Natural killer cell treated with Interleukin-12 subunit alpha and Interleukin-12 subunit beta and Interleukin-15 and Interleukin-18, amount 100 ng/mL, for 72 hours (primary cell): Measurements from ENCODE around the gene CLRN2. TPM values are rescaled to one million over a fixed set of nuclear protein-coding genes. Genes with fewer than 3 reads are reported as not detected.
"Not testable (repeated sequence)": the region's sequence is repeated elsewhere in the genome, so short reads cannot be mapped to it uniquely, and the experiment has no call there.

Experiments used
- ATAC-seq, 2 donors: fragments of 150-1000 bp; cut with Tn5 transposase in 1 of 2; sonication (Bioruptor Pico), chemical (Tn5 transposase) in 1 of 2; 2 replicates each; pipeline ENCODE4 v1.10.0; 2021
- DNase-seq: peaks from one replicate; pipeline ENCODE4 v3.0.0; 2022; ENCODE audit warnings: low spot score
- H3K27ac Mint-ChIP-seq, 2 donors: 1 replicate in 1 of 2; 2 replicates in 1 of 2; pipeline ENCODE4 v1.8.0; 2022; ENCODE audit warnings: mixed read lengths in 2 of 2, mild to moderate bottlenecking in 1 of 2, moderate library complexity in 1 of 2
- H3K27me3 Mint-ChIP-seq, 2 donors: 1 replicate in 1 of 2; 2 replicates in 1 of 2; pipeline ENCODE4 v1.8.0; 2022; ENCODE audit warnings: mixed read lengths in 2 of 2
- H3K36me3 Mint-ChIP-seq: one replicate; pipeline ENCODE4 v1.8.0; 2022; ENCODE audit warnings: mixed read lengths
- H3K4me1 Mint-ChIP-seq, 2 donors: 1 replicate in 1 of 2; 2 replicates in 1 of 2; pipeline ENCODE4 v1.8.0; 2022; ENCODE audit warnings: low read depth in 2 of 2, mixed read lengths in 2 of 2, mild to moderate bottlenecking in 1 of 2
- H3K4me3 Mint-ChIP-seq: one replicate; pipeline ENCODE4 v1.8.0; 2022; ENCODE audit warnings: mixed read lengths
- H3K9me3 Mint-ChIP-seq: 2 replicates; pipeline ENCODE4 v1.8.0; 2022; ENCODE audit warnings: mixed read lengths
- total RNA-seq, 2 donors: library from RNA; stranded (reverse); gene quantifications; one replicate each; pipeline ENCODE4 v1.2.3, GENCODE V29; 2022

CLRN2 gene
- total RNA-seq, 2 donors from 2014 or later, result not detected

GRCh38 chr4:17537060-17537459 is 22.1 kb downstream of the CLRN2 start:
- H3K36me3 Mint-ChIP-seq, H3K27me3 Mint-ChIP-seq, H3K4me3 Mint-ChIP-seq, ATAC-seq, H3K27ac Mint-ChIP-seq, H3K9me3 Mint-ChIP-seq, H3K4me1 Mint-ChIP-seq, DNase-seq: not testable (repeated sequence)

GRCh38 chr4:17544205-17544604 is 29.2 kb downstream of the CLRN2 start:
- H3K4me3 Mint-ChIP-seq, result no peak overlapping the region
- DNase-seq, result no peak
- no peaks in the 10 kb centered on the region for H3K36me3 Mint-ChIP-seq
- no peaks in the 10 kb centered on the region for H3K4me1 Mint-ChIP-seq
- no peak overlapping the region for H3K27ac Mint-ChIP-seq
- peaks cover 15 to 24% of the 10 kb centered on the region in 2 donors for H3K27me3 Mint-ChIP-seq
- ATAC-seq, result no peak
- H3K9me3 Mint-ChIP-seq, result no peaks in the 10 kb centered on the region

DNA sequence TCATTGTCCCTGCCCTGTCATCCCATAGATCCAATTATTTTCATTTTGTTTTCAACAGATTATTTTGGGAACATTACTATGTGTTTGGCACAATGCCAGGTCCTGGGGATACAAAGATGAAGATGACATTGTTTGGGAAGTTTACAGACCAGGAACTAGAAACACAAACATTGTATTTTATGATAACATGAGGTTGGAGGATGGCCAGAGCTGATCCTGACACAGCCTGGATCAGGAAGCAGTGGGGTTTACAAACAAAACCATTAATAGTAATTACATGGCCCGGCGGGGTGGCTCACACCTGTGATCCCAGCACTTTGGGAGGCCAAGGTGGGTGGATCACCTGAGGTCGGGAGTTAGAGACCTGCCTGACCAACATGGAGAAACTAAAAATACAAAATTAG is 29.9 kb downstream of the CLRN2 start:
- Mint-ChIP-seq H3K27ac (no peak overlapping the region), H3K4me1 (no peaks in the 10 kb centered on the region), H3K36me3 (no peaks in the 10 kb centered on the region), H3K4me3 (no peak overlapping the region), H3K9me3 (no peaks in the 10 kb centered on the region), H3K27me3 (peaks cover 15 to 21% of the 10 kb centered on the region in 2 donors)
- ATAC-seq (no peak), DNase-seq (no peak)

GRCh38 chr4:17545374-17546140 is 30.6 kb downstream of the CLRN2 start:
- Mint-ChIP-seq H3K4me1 (no peaks in the 10 kb centered on the region), H3K36me3 (no peaks in the 10 kb centered on the region), H3K27ac (no peak overlapping the region), H3K4me3 (no peak overlapping the region), H3K27me3 (peaks cover 15 to 16% of the 10 kb centered on the region in 2 donors), H3K9me3 (no peaks in the 10 kb centered on the region)
- ATAC-seq (no peak), DNase-seq (no peak)

DNA sequence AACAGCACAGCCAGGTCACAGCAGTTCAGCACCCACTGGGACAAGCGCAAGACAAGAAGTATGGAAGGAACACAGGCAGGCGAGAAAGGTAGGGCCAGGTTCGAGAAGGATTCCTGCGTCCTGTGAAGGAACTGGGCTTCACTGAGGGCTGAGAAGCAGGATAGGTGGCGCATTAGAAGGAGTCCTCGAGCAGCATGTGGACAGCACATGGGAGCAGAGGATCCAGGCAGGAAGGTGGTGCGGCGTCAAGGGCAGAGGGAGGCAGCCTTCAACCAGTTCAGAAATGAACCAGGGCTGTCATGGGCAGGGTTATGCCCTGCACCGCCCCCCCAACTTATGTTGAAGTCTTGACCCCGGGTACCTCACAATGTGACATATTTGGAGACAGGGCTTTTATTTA is 31.3 kb downstream of the CLRN2 start:
- Mint-ChIP-seq H3K4me3 (no peak overlapping the region), H3K36me3 (no peaks in the 10 kb centered on the region), H3K4me1 (no peaks in the 10 kb centered on the region), H3K27me3 (peaks cover 15 to 16% of the 10 kb centered on the region in 2 donors), H3K27ac (no peak overlapping the region), H3K9me3 (no peaks in the 10 kb centered on the region)
- ATAC-seq (no peak), DNase-seq (no peak)

DNA sequence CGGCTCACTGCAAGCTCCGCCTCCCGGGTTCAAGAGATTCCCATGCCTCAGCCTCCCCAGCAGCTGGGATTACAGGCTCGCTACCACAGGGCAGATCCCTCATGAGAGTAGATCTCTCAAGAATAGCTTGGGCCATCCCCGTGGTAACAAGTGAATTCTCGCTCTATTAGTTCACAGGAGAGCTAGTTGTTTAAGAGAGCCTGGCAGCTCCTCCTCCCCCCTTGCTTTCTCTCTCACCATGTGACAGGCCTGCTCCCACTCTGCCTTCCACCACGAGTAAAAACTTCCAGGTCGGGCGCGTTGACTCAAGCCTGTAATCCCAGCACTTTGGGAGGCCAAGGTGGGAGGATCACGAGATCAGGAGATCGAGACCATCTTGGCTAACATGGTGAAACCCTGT is 31.7 kb downstream of the CLRN2 start:
- Mint-ChIP-seq H3K27ac (no peak overlapping the region), H3K9me3 (no peaks in the 10 kb centered on the region), H3K36me3 (no peaks in the 10 kb centered on the region), H3K4me3 (no peak overlapping the region), H3K4me1 (no peaks in the 10 kb centered on the region), H3K27me3 (peaks cover 15 to 16% of the 10 kb centered on the region in 2 donors)
- ATAC-seq (no peak), DNase-seq (no peak)

- DNase-seq, result no peak
Observed at GRCh38 chr4:17550549-17550948, 35.6 kb downstream of the CLRN2 start.

DNA sequence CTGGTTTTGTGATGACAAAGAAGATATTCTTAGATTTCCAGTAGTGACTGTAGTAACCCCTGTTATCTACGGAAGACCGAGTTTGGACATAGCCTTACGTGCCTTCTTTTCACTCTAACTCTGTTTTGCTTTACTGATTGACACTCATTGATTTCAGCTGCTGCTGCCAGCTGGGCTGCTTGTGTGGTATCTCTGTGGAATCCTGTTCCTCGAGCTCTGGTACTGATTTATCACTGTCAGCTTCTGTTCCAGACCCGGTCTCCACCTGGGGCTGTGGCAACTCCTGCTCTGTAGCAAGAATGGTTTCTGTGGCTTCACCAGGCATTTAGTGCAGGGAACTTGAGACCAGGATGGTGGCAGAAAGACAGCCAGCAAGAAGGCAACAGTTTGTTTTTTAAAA is 37.5 kb downstream of the CLRN2 start:
- DNase-seq (no peak), ATAC-seq (no peak)
- H3K27ac Mint-ChIP-seq, result no peak overlapping the region
- no peak overlapping the region for H3K4me3 Mint-ChIP-seq
- peaks cover 17 to 19% of the 10 kb centered on the region in 2 donors for H3K27me3 Mint-ChIP-seq
- H3K9me3 Mint-ChIP-seq, result no peaks in the 10 kb centered on the region
- H3K36me3 Mint-ChIP-seq, result no peaks in the 10 kb centered on the region
- H3K4me1 Mint-ChIP-seq, result peaks cover 0 to 7% of the 10 kb centered on the region in 2 donors

More at GRCh38 chr4:17550549-17550948, 35.6 kb downstream of the CLRN2 start:
- Mint-ChIP-seq H3K27me3 (peaks cover 10 to 15% of the 10 kb centered on the region in 2 donors), H3K9me3 (no peaks in the 10 kb centered on the region), H3K27ac (no peak overlapping the region), H3K4me1 (peaks cover 0 to 7% of the 10 kb centered on the region in 2 donors), H3K36me3 (no peaks in the 10 kb centered on the region), H3K4me3 (no peak overlapping the region)
- no peak for ATAC-seq

DNA sequence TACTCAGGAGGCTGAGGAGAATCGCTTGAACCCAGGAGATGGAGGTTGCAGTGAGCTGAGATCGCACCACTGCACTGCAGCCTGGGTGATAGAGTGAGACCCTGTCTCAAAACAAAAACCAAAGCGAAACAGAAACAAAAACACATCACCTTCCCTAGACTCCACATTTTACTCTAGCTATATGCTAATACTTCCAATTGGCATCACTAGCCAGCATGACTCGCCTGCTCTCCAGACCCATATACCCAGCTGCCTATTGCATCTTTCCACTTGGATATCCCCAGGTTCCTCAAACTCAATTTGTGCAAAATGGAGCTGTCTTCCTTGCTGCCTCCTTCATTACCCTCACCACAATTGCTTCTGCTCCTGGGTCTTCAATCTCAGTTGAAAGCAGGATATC is 39.6 kb downstream of the CLRN2 start:
- Mint-ChIP-seq H3K4me1 (peaks cover 0 to 7% of the 10 kb centered on the region in 2 donors), H3K27ac (no peak overlapping the region), H3K36me3 (no peaks in the 10 kb centered on the region)

GRCh38 chr4:17556498-17556897 is 41.5 kb downstream of the CLRN2 start:
- H3K27me3 Mint-ChIP-seq, result peaks cover 15 to 17% of the 10 kb centered on the region in 2 donors
- H3K27ac Mint-ChIP-seq, result no peak overlapping the region
- H3K4me3 Mint-ChIP-seq, result no peak overlapping the region
- H3K36me3 Mint-ChIP-seq, result no peaks in the 10 kb centered on the region
- no peaks in the 10 kb centered on the region for H3K9me3 Mint-ChIP-seq
- no peak for DNase-seq
- peaks cover 0 to 7% of the 10 kb centered on the region in 2 donors for H3K4me1 Mint-ChIP-seq
- ATAC-seq, result no peak

More for the DNA sequence above, 39.6 kb downstream of the CLRN2 start:
- H3K4me3 Mint-ChIP-seq, result no peak overlapping the region
- peaks cover 17 to 19% of the 10 kb centered on the region in 2 donors for H3K27me3 Mint-ChIP-seq
- ATAC-seq (no peak), DNase-seq (no peak)
- no peaks in the 10 kb centered on the region for H3K9me3 Mint-ChIP-seq

- Mint-ChIP-seq H3K4me3 (no peak overlapping the region), H3K27ac (no peak overlapping the region), H3K27me3 (peaks cover 15 to 17% of the 10 kb centered on the region in 2 donors), H3K36me3 (no peaks in the 10 kb centered on the region), H3K9me3 (no peaks in the 10 kb centered on the region), H3K4me1 (peaks cover 0 to 7% of the 10 kb centered on the region in 2 donors)
- ATAC-seq (no peak), DNase-seq (no peak)
Observed at GRCh38 chr4:17557880-17558279, 42.9 kb downstream of the CLRN2 start.

DNA sequence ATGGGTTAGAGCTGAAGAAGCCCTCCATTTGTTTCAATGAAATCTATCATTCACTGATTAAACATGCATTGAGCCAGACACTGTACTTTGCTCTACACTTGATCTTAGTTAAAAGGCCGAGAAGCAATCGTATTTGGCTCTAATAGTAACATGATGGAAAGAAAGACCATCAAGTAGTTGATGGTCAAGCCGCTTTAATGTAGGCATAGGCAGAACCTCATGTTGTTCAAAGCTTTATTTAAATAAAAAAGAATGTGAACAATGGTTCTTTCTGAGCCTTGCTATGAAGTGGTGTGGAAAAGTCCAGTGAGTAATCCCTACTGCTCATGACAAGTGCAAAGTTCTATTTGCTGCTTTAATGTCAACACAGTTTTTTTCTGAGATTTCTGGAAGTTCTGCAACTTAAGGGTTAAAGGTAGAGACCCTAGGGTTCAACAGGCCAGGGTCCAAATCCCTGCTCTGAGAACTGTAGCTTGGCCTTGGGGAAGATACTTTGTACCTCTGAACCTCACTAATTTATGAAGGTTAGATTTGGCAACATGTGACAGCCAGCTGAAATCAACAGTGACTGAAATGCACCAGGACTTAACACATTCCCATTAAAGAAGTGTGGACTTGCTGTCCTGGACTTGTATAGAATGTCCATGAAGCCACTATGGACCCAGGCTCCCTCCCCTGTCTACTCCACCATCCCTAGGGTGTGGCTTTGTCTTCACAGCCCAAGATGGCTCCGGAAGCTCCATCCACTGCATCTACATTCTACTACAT is 44.2 kb downstream of the CLRN2 start:
- Mint-ChIP-seq H3K27ac (no peak overlapping the region), H3K9me3 (no peaks in the 10 kb centered on the region), H3K4me3 (no peak overlapping the region), H3K27me3 (peaks cover 15 to 17% of the 10 kb centered on the region in 2 donors), H3K4me1 (peaks cover 0 to 7% of the 10 kb centered on the region in 2 donors), H3K36me3 (no peaks in the 10 kb centered on the region)
- ATAC-seq, result no peak
- no peak for DNase-seq

GRCh38 chr4:17559709-17560048 is 44.7 kb downstream of the CLRN2 start:
- no peaks in the 10 kb centered on the region for H3K36me3 Mint-ChIP-seq
- H3K4me3 Mint-ChIP-seq, result no peak overlapping the region
- peaks cover 0 to 6% of the 10 kb centered on the region in 2 donors for H3K4me1 Mint-ChIP-seq
- H3K9me3 Mint-ChIP-seq, result no peaks in the 10 kb centered on the region
- DNase-seq, result no peak
- ATAC-seq, result no peak
- H3K27ac Mint-ChIP-seq, result no peak overlapping the region
- H3K27me3 Mint-ChIP-seq, result peaks cover 14 to 16% of the 10 kb centered on the region in 2 donors

- no peak overlapping the region for H3K4me3 Mint-ChIP-seq
- H3K27me3 Mint-ChIP-seq, result peaks cover 10 to 11% of the 10 kb centered on the region in 2 donors
- ATAC-seq (no peak), DNase-seq (no peak)
- peaks cover 0 to 1% of the 10 kb centered on the region in 2 donors for H3K4me1 Mint-ChIP-seq
- H3K27ac Mint-ChIP-seq, result no peak overlapping the region
- no peaks in the 10 kb centered on the region for H3K9me3 Mint-ChIP-seq
- no peaks in the 10 kb centered on the region for H3K36me3 Mint-ChIP-seq
Observed at GRCh38 chr4:17560065-17560673, 45.2 kb downstream of the CLRN2 start.
